ENCODE measurements around the gene OR6T1.

The OR6T1 gene

GRCh38 chr11:123943738-123944137, at the start of gene OR6T1:
Gene OR6T1, minus strand, starts transcription at chr11:123943838. Its CDS starts 0 bp downstream, at chr11:123943838.
- DNase-seq: no peak

GRCh38 chr11:123979311-123979710, 35.7 kb upstream of the OR6T1 start:
- DNase-seq: no peak

- DNase-seq: no peak
Measured at GRCh38 chr11:123977731-123978347, 34.2 kb upstream of the OR6T1 start, which contains the start of gene OR10S1. Gene OR10S1, minus strand, starts transcription at chr11:123977781. Its CDS starts 117 bp downstream, at chr11:123977664.

- DNase-seq: no peak
Measured at GRCh38 chr11:123976770-123977560, 33.3 kb upstream of the OR6T1 start.

- DNase-seq: no peak
Measured at GRCh38 chr11:123973816-123974215, 30.2 kb upstream of the OR6T1 start.

- no peak for DNase-seq
Measured at GRCh38 chr11:123956752-123957151, 13.1 kb upstream of the OR6T1 start.

GRCh38 chr11:123945132-123945531, 1.5 kb upstream of the OR6T1 start:
- no peak for DNase-seq

- no peak for DNase-seq
Measured at GRCh38 chr11:123942413-123942812, 1.2 kb downstream of the OR6T1 start.

- DNase-seq: no peak
Measured at GRCh38 chr11:123939317-123939716, 4.3 kb downstream of the OR6T1 start, which contains the start of gene OR4D5. Gene OR4D5, plus strand, starts transcription at chr11:123939617. Its CDS starts 0 bp downstream, at chr11:123939617.

- DNase-seq: no peak
Measured at GRCh38 chr11:123924027-123924426, 19.6 kb downstream of the OR6T1 start.

GRCh38 chr11:123920943-123921342, 22.7 kb downstream of the OR6T1 start:
- no peak for DNase-seq

GRCh38 chr11:123905826-123906225, 37.8 kb downstream of the OR6T1 start:
- no peak for DNase-seq

GRCh38 chr11:123904932-123905331, 38.7 kb downstream of the OR6T1 start:
- DNase-seq: no peak

- DNase-seq: no peak
Measured at GRCh38 chr11:123903932-123904331, 39.7 kb downstream of the OR6T1 start.

- no peak for DNase-seq
Measured at GRCh38 chr11:123901867-123902266, 41.8 kb downstream of the OR6T1 start, which contains the start of gene OR8D4. Gene OR8D4, plus strand, starts transcription at chr11:123902167. Its CDS starts 4,265 bp downstream, at chr11:123906432.

- no peak for DNase-seq
Measured at GRCh38 chr11:123899792-123900191, 43.8 kb downstream of the OR6T1 start.

All from NCI-H524 treated with DMSO at 0.1 percent for 48 hours (cell line).